ENCODE data around the gene CRACR2B. TPM values are rescaled to one million over a fixed set of nuclear protein-coding genes. Genes with fewer than 3 reads are reported as not detected.

The CRACR2B gene
- total RNA-seq, 1 donor from 2014 or later: 5.7 TPM

DNA sequence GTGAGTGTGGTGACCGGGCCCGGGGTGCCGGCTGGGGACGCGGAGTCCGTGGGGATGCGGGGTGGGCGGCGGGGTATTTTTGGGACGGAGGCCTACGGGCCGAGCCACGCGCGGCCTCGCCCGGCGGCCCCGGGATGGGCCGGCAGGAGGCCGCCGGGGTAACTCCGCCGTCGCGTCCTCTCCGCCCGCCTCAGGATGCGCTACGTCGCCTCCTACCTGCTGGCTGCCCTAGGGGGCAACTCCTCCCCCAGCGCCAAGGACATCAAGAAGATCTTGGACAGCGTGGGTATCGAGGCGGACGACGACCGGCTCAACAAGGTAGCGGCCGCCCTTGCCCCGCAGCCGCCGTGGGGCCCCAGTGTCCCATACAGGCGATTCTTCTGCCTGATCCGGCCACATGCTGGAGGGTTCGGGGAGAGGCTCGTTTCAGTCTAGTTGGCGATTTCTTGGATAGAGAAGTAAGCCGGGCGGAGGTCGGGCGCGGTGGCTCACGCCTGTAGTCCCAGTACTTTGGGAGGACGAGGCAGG, 17.6 kb upstream of the CRACR2B start:
- peaks cover 33 to 43% (median 38%) of the 10 kb centered on the region in 3 donors for H3K4me1 ChIP-seq (ENCODE audit: control insufficient read depth in 3 of 3, insufficient read depth in 3 of 3, low read length in 3 of 3)
- H3K27me3 ChIP-seq (ENCODE audit: control insufficient read depth in 3 of 3, insufficient read depth in 3 of 3, low read length in 3 of 3): no peaks in the 10 kb centered on the region
- peaks cover 26 to 31% (median 27%) of the 10 kb centered on the region in 3 donors for H3K36me3 ChIP-seq (ENCODE audit: control insufficient read depth in 3 of 3, insufficient read depth in 3 of 3, low read length in 3 of 3)
- H3K27ac ChIP-seq (ENCODE audit: low read depth, low read length): peak overlapping the region; percentile 98
- peak overlapping the region; percentile 99 to 100 (median 99) for H3K9ac ChIP-seq (ENCODE audit: low read depth in 1 of 3, low read length in 3 of 3)
- no peaks in the 10 kb centered on the region for H3K9me3 ChIP-seq (ENCODE audit: control insufficient read depth in 3 of 3, low read length in 3 of 3)
- peak overlapping the region; percentile 88 to 99 (median 94) for H3K4me3 ChIP-seq (ENCODE audit: low read length in 3 of 3)

DNA sequence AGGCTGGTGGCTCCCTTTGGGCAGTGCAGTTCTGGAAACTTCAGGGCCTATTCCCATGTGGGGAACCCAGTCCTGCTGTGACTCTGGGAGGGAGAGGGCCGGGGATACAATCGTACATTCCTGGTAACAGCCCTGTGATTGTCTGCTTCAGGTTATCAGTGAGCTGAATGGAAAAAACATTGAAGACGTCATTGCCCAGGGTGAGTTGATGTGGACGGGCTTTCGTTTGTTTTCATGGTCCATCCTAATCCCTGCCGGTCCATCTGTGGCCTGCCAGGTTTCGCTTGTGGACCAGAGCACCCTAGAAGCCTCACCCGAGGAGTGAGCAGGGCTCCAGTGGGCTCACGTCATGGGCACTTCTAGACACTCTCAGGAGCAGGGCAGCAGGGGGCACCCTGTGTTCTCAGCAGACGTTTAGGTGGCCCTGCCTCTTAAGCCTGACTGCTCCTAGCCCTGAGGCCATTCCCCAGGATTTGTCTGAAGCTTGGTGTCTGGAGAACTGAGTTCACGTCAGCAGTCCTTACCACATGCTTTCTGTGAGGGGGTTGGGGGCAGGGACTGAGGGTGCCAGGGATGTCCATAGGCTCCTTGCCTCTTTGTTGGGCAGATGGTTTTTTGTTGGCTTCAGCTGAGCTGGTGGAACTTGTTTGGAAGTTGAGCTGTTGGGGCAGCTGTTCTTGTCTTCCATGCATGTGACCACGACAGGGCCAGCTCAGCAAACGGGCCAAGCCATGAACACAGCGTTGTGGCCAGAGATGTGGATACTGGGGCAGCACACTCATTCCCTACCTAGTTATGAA, 16.1 kb upstream of the CRACR2B start:
- Histone ChIP-seq H3K36me3 (ENCODE audit: control insufficient read depth in 3 of 3, insufficient read depth in 3 of 3, low read length in 3 of 3) (peaks cover 26 to 31% (median 27%) of the 10 kb centered on the region in 3 donors), H3K27me3 (ENCODE audit: control insufficient read depth in 3 of 3, insufficient read depth in 3 of 3, low read length in 3 of 3) (no peaks in the 10 kb centered on the region), H3K9ac (ENCODE audit: low read depth in 1 of 3, low read length in 3 of 3) (peak overlapping the region in 2 of 3 donors; percentile 99), H3K4me3 (ENCODE audit: low read length in 3 of 3) (peak overlapping the region; percentile 41 to 94 (median 88)), H3K27ac (ENCODE audit: low read depth, low read length) (peak overlapping the region; percentile 78), H3K9me3 (ENCODE audit: control insufficient read depth in 3 of 3, low read length in 3 of 3) (no peaks in the 10 kb centered on the region), H3K4me1 (ENCODE audit: control insufficient read depth in 3 of 3, insufficient read depth in 3 of 3, low read length in 3 of 3) (peaks cover 29 to 43% (median 35%) of the 10 kb centered on the region in 3 donors)

DNA sequence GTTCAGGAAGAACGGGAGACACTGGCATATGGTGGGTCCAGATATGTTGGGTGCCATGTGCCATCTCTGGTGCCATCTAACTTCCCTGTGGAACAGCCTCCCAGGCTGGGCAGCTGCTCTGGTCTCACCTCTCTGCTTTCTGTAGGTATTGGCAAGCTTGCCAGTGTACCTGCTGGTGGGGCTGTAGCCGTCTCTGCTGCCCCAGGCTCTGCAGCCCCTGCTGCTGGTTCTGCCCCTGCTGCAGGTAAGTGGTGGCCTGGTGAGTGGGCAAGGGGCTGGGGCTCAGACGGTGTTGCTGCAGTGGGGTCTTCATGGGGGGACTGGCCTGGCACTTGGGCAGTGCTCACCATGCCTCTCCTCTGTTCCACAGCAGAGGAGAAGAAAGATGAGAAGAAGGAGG, 15.3 kb upstream of the CRACR2B start:
- H3K27me3 ChIP-seq (ENCODE audit: control insufficient read depth in 3 of 3, insufficient read depth in 3 of 3, low read length in 3 of 3): no peaks in the 10 kb centered on the region
- no peaks in the 10 kb centered on the region for H3K9me3 ChIP-seq (ENCODE audit: control insufficient read depth in 3 of 3, low read length in 3 of 3)
- H3K4me1 ChIP-seq (ENCODE audit: control insufficient read depth in 3 of 3, insufficient read depth in 3 of 3, low read length in 3 of 3): peaks cover 29 to 43% (median 35%) of the 10 kb centered on the region in 3 donors
- H3K9ac ChIP-seq (ENCODE audit: low read depth in 1 of 3, low read length in 3 of 3): peak overlapping the region in 2 of 3 donors; percentile 22 to 99
- H3K4me3 ChIP-seq (ENCODE audit: low read length in 3 of 3): no peak overlapping the region
- peaks cover 26 to 31% (median 27%) of the 10 kb centered on the region in 3 donors for H3K36me3 ChIP-seq (ENCODE audit: control insufficient read depth in 3 of 3, insufficient read depth in 3 of 3, low read length in 3 of 3)
- H3K27ac ChIP-seq (ENCODE audit: low read depth, low read length): peak overlapping the region; percentile 38

DNA sequence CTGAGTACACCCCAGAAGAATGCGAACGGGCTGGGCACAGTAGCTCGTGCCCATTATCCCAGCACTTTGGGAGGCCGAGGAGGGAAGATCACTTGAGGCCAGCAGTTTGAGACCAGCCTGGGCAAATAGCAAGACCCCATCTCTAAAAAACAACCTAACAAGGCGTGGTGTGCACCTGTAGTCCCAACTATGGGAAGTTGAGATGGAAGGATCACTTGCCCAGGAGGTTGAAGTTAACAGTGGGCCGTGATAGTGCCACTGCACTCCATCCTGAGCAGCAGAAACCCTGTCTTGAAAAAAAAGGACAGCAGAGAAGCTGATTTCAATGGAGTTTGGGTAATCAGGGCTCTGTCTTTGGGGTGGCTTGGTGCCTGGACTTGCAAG, 14.7 kb upstream of the CRACR2B start:
- Histone ChIP-seq H3K9me3 (ENCODE audit: control insufficient read depth in 3 of 3, low read length in 3 of 3) (no peaks in the 10 kb centered on the region), H3K4me3 (ENCODE audit: low read length in 3 of 3) (no peak overlapping the region), H3K9ac (ENCODE audit: low read depth in 1 of 3, low read length in 3 of 3) (peak overlapping the region in 1 of 3 donors; percentile 33), H3K27me3 (ENCODE audit: control insufficient read depth in 3 of 3, insufficient read depth in 3 of 3, low read length in 3 of 3) (no peaks in the 10 kb centered on the region), H3K27ac (ENCODE audit: low read depth, low read length) (no peak overlapping the region), H3K36me3 (ENCODE audit: control insufficient read depth in 3 of 3, insufficient read depth in 3 of 3, low read length in 3 of 3) (peaks cover 26 to 31% (median 27%) of the 10 kb centered on the region in 3 donors), H3K4me1 (ENCODE audit: control insufficient read depth in 3 of 3, insufficient read depth in 3 of 3, low read length in 3 of 3) (peaks cover 29 to 43% (median 35%) of the 10 kb centered on the region in 3 donors)

DNA sequence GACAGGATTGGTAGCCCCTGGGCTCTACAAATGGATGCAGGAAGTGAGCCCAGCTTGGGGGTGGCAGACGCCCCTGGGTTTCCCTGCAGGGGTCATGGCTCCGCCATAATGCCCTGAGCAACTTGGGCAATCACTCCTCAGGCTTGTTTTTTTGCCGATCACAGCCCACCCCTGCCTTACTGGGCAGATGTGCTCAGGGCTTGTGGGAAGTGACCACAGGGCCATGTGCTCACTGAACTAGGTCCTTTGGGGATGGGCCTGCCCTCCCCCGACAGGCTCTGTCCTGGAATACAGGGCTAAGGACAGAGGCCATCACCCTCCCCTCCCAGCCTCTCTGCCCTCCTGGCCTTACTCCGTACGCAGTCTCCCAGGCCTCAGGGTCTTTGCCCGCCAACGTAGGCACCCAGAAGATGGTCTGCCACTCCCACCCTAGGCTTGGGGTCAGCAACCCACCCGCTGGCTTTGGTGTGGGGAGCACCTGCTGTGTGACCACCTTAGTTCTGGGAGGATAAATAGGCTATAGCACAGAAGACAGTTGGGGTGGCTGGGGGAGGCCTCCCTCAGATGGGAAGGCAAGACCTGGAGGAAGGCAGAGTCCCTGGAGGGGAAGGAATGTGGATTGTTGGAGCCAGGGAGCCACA, 14.1 kb upstream of the CRACR2B start:
- Histone ChIP-seq H3K9ac (ENCODE audit: low read depth in 1 of 3, low read length in 3 of 3) (peak overlapping the region in 1 of 3 donors; percentile 25), H3K27me3 (ENCODE audit: control insufficient read depth in 3 of 3, insufficient read depth in 3 of 3, low read length in 3 of 3) (no peaks in the 10 kb centered on the region), H3K4me3 (ENCODE audit: low read length in 3 of 3) (no peak overlapping the region), H3K36me3 (ENCODE audit: control insufficient read depth in 3 of 3, insufficient read depth in 3 of 3, low read length in 3 of 3) (peaks cover 26 to 31% (median 27%) of the 10 kb centered on the region in 3 donors), H3K27ac (ENCODE audit: low read depth, low read length) (no peak overlapping the region), H3K4me1 (ENCODE audit: control insufficient read depth in 3 of 3, insufficient read depth in 3 of 3, low read length in 3 of 3) (peaks cover 28 to 43% (median 32%) of the 10 kb centered on the region in 3 donors), H3K9me3 (ENCODE audit: control insufficient read depth in 3 of 3, low read length in 3 of 3) (no peaks in the 10 kb centered on the region)

DNA sequence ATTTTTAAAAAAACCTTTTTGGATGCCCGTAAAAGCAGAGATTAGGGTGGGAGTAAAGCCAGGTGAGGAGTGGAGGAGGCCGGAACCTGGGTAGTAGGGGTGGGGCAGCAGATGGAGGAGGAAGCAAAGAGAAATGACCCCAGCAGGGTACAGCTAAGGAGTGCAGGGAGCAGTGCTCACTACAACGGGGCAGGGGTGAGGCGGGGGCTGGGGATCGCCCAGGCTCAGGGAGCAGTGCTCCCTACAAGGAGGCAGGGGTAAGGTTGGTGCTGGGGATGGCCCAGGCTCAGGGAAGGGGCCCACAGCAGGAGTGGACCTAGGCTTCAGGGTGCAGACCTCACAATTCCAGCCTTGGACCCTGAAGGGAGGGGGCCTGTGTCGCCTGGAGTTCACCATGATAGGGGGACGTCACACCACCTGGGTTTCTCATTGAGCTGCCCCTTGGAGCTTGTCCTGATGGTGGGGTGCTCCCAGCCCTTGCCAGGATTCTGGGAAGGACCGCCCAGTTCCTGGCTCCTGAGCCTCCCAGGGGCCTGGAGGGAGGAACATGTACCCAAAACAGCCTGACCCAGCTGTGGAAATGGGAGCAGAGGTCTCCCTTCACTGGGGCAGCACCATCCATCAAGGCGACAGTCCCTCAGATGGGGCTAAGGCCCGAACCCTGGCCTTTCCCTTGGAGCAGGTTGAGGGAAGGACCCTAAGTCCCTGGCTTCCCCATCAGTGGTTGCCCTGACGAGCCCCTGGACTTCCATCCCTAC, 11.9 kb upstream of the CRACR2B start:
- Histone ChIP-seq H3K36me3 (ENCODE audit: control insufficient read depth in 3 of 3, insufficient read depth in 3 of 3, low read length in 3 of 3) (peaks cover 26 to 31% (median 27%) of the 10 kb centered on the region in 3 donors), H3K27ac (ENCODE audit: low read depth, low read length) (no peak overlapping the region), H3K4me3 (ENCODE audit: low read length in 3 of 3) (no peak overlapping the region), H3K4me1 (ENCODE audit: control insufficient read depth in 3 of 3, insufficient read depth in 3 of 3, low read length in 3 of 3) (peaks cover 32 to 38% (median 35%) of the 10 kb centered on the region in 3 donors), H3K27me3 (ENCODE audit: control insufficient read depth in 3 of 3, insufficient read depth in 3 of 3, low read length in 3 of 3) (no peaks in the 10 kb centered on the region), H3K9ac (ENCODE audit: low read depth in 1 of 3, low read length in 3 of 3) (no peak overlapping the region), H3K9me3 (ENCODE audit: control insufficient read depth in 3 of 3, low read length in 3 of 3) (no peaks in the 10 kb centered on the region)

DNA sequence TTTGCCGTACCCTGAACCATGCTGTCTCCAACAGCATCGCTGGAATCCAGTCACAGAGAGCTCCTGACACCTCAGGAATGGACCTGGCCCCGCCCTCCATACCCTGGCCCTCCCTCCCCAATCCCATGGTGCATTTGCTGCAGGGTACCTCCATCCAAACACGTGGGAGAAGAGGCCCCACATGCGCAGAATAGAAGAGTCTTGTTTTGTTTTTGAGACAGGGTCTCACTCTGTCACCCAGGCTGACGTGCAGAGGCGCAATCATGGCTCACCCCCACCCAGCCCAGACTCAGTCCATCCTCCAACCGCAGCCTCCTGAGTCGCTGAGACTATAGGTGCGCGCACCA, 11.3 kb upstream of the CRACR2B start:
- no peak overlapping the region for H3K27ac ChIP-seq (ENCODE audit: low read depth, low read length)
- H3K4me3 ChIP-seq (ENCODE audit: low read length in 3 of 3): no peak overlapping the region
- H3K27me3 ChIP-seq (ENCODE audit: control insufficient read depth in 3 of 3, insufficient read depth in 3 of 3, low read length in 3 of 3): no peaks in the 10 kb centered on the region
- H3K36me3 ChIP-seq (ENCODE audit: control insufficient read depth in 3 of 3, insufficient read depth in 3 of 3, low read length in 3 of 3): peaks cover 23 to 28% (median 24%) of the 10 kb centered on the region in 3 donors
- peaks cover 32 to 38% (median 35%) of the 10 kb centered on the region in 3 donors for H3K4me1 ChIP-seq (ENCODE audit: control insufficient read depth in 3 of 3, insufficient read depth in 3 of 3, low read length in 3 of 3)
- H3K9me3 ChIP-seq (ENCODE audit: control insufficient read depth in 3 of 3, low read length in 3 of 3): no peaks in the 10 kb centered on the region
- no peak overlapping the region for H3K9ac ChIP-seq (ENCODE audit: low read depth in 1 of 3, low read length in 3 of 3)

DNA sequence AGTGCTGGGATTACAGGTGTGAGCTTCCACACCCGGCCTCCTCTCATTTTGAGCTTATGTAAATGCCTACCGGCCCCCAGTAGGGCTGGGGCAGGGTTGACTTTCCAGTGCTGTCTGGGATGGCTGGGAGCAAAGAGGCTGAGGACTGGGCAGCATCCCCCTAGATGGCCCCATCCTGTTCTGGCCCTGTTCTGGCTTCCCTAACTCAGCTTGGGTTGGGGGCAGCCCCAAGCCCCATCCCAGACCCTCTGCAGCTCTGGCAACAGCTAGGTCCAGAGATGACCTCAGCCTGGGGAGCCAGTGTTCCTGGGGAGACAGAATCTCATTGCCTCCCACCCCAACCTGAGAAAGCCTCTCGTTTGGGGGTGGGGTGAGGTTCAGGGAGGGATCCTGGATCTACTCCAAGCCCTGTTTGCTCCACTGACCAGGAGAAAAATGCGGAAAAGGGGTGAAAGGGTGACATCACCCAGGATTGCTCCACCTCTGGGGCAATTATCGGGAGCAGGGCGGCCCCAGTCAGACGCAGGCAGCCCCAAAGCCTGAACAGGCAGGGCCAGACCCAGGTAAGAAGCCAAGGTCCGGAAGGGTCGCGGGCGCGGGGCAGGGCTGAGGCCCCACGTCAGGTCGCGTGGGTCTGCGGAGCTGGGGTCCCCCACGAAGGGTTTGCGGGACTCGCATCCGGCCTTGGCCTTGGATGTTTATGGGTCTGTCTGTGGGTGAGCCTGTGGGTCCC, 9.2 kb upstream of the CRACR2B start, which contains the start of gene PNPLA2:
Gene PNPLA2 (plus strand): TSS at position 519 of the 733 bp plus-strand sequence. CDS start 805 bp downstream, outside the sequence.
- H3K4me3 ChIP-seq (ENCODE audit: low read length in 3 of 3): peak within 1 kb of the TSS; percentile 67 to 92 (median 78)
- H3K36me3 ChIP-seq (ENCODE audit: control insufficient read depth in 3 of 3, insufficient read depth in 3 of 3, low read length in 3 of 3): peaks cover 7 to 15% (median 7%) of the 10 kb centered on the region in 3 donors
- peak within 1 kb of the TSS; percentile 77 to 99 (median 95) for H3K9ac ChIP-seq (ENCODE audit: low read depth in 1 of 3, low read length in 3 of 3)
- peak within 1 kb of the TSS; percentile 95 for H3K27ac ChIP-seq (ENCODE audit: low read depth, low read length)
- no peaks in the 10 kb centered on the region for H3K9me3 ChIP-seq (ENCODE audit: control insufficient read depth in 3 of 3, low read length in 3 of 3)
- no peaks in the 10 kb centered on the region for H3K27me3 ChIP-seq (ENCODE audit: control insufficient read depth in 3 of 3, insufficient read depth in 3 of 3, low read length in 3 of 3)
- H3K4me1 ChIP-seq (ENCODE audit: control insufficient read depth in 3 of 3, insufficient read depth in 3 of 3, low read length in 3 of 3): peaks cover 32 to 36% (median 34%) of the 10 kb centered on the region in 3 donors
